Suppressor macrophage (primary cell): Measurements from ENCODE around the gene SYNPO.
A peak's percentile ranks its signal among the peaks of the same experiment; 100 is the strongest.

ENCODE experiments used
- DNase-seq, 4 experiments: peaks; one replicate each; pipeline ENCODE4 v3.0.0-alpha.2; 2020 to 2022
- total RNA-seq, 17 experiments: gene quantifications; one replicate each; lab custom pipeline; 2026; ENCODE audit warnings: mixed read lengths in 6 of 17, inconsistent platforms in 3 of 17; lab: John Stamatoyannopoulos, UW

Gene SYNPO
- total RNA-seq: 0 to 5.6 (median 0.03) reads per million in 17 experiments

- peak; percentile 49 to 72 (median 62) for DNase-seq
These were observed at the start of gene SYNPO for GRCh38 chr5:150640311-150641005. TSS of gene SYNPO (plus strand) at chr5:150640660. CDS start at chr5:150648276, 7,616 bp downstream.

- no peak for DNase-seq
These were observed 49.3 kb upstream of the SYNPO start for GRCh38 chr5:150590979-150591695.

GRCh38 chr5:150593593-150593992, 46.9 kb upstream of the SYNPO start:
- DNase-seq: no peak

GRCh38 chr5:150593996-150594395, 46.5 kb upstream of the SYNPO start:
- DNase-seq: no peak

- no peak for DNase-seq
These were observed 44.9 kb upstream of the SYNPO start for GRCh38 chr5:150595466-150596031.

- DNase-seq: no peak
These were observed 44.1 kb upstream of the SYNPO start for GRCh38 chr5:150596313-150596712.

- DNase-seq: peak in 2 of 4 experiments; percentile 20 to 24
These were observed 43.6 kb upstream of the SYNPO start for GRCh38 chr5:150596826-150597225.

GRCh38 chr5:150598006-150598405, 42.5 kb upstream of the SYNPO start:
- DNase-seq: peak in 2 of 4 experiments; percentile 13 to 17

- DNase-seq: no peak
These were observed 41.6 kb upstream of the SYNPO start for GRCh38 chr5:150598821-150599273.

GRCh38 chr5:150599281-150599680, 41.2 kb upstream of the SYNPO start:
- no peak for DNase-seq

- peak in 1 of 4 experiments; percentile 22 for DNase-seq
These were observed 40.4 kb upstream of the SYNPO start for GRCh38 chr5:150599917-150600511.

- no peak for DNase-seq
These were observed 39.6 kb upstream of the SYNPO start for GRCh38 chr5:150600616-150601490.

GRCh38 chr5:150601491-150602345, 38.7 kb upstream of the SYNPO start:
- DNase-seq: no peak

GRCh38 chr5:150603052-150603451, 37.4 kb upstream of the SYNPO start:
- DNase-seq: no peak

GRCh38 chr5:150603491-150603890, 37.0 kb upstream of the SYNPO start:
- DNase-seq: no peak

GRCh38 chr5:150604010-150604409, 36.5 kb upstream of the SYNPO start:
- no peak for DNase-seq

GRCh38 chr5:150604894-150605440, 35.5 kb upstream of the SYNPO start:
- no peak for DNase-seq

GRCh38 chr5:150605546-150605945, 34.9 kb upstream of the SYNPO start:
- DNase-seq: no peak

GRCh38 chr5:150606476-150606875, 34.0 kb upstream of the SYNPO start:
- DNase-seq: no peak

- DNase-seq: no peak
These were observed 33.4 kb upstream of the SYNPO start for GRCh38 chr5:150607105-150607504.

GRCh38 chr5:150607991-150608390, 32.5 kb upstream of the SYNPO start:
- DNase-seq: no peak
